Neural cell (in vitro differentiated cells): ENCODE measurements around the gene LRMDA.

ENCODE experiments used
- CTCF ChIP-seq: fragments of 450-650 bp; IDR thresholded peaks from 2 replicates; pipeline ENCODE4 v1.5.1; 2014; ENCODE audit warnings: antibody characterized with exemption, mild to moderate bottlenecking, moderate library complexity; ENCODE audit not compliant: poor library complexity, severe bottlenecking
- EP300 ChIP-seq: fragments of 450-650 bp; conservative IDR thresholded peaks from 2 replicates; pipeline ENCODE4 v1.6.1; 2014; ENCODE audit warnings: antibody characterized with exemption, mild to moderate bottlenecking, moderate library complexity; ENCODE audit not compliant: poor library complexity, severe bottlenecking
- REST ChIP-seq: IDR thresholded peaks from 2 replicates; pipeline ENCODE4 v1.6.1; 2012; ENCODE audit warnings: borderline replicate concordance

- no peak for TF ChIP-seq EP300
- no peak for TF ChIP-seq REST
- no peak for TF ChIP-seq CTCF
Measured at GRCh38 chr10:75425291-75426079, 5.9 kb upstream of the LRMDA start.
